ENCODE measurements around the gene ZNHIT6.
A peak's percentile ranks its signal among the peaks of the same experiment; 100 is the strongest.

DNA sequence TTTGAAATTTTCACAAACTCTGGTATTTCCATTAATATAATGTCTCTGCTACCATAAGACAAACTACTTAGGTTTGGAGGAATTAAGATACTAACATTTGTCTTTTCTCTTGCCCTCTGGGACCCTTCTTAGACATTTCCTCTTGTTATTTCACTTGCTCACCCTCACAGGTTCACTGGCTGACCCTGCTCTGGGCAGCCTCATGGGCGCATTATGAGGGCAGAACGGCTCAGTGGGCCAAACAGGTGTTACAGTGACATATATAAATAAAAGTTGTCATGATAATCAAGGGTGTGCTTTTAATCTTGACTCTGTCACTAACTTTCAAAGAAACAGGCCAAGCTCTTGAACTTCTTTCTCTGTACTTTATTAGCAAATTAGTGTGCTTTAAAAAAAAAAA is 46.5 kb downstream of the ZNHIT6 start:
- TF ChIP-seq SRF (IDR thresholded peaks at IDR 0.05; ENCODE audit: low read depth, low read length) (no peak), MAX (IDR thresholded peaks at IDR 0.05) (no peak), HDAC2 (IDR thresholded peaks at IDR 0.05; ENCODE audit: borderline replicate concordance in 1 of 2, low read depth in 2 of 2, low read length in 2 of 2) (no peak), ASH2L (IDR thresholded peaks at IDR 0.05; ENCODE audit: low read length) (no peak), POLR2A (IDR thresholded peaks at IDR 0.05; ENCODE audit: control extremely low read depth in 1 of 2, low read depth in 2 of 2, low read length in 2 of 2) (no peak), GABPA (IDR thresholded peaks at IDR 0.05; ENCODE audit: borderline replicate concordance, insufficient read depth, low read length) (no peak), YY1 (IDR thresholded peaks at IDR 0.05; ENCODE audit: low read depth, low read length) (no peak), MAFK (IDR thresholded peaks at IDR 0.05; ENCODE audit: low read depth, low read length) (no peak), SIN3A (conservative IDR thresholded peaks at IDR 0.05 in 1 of 2, IDR thresholded peaks at IDR 0.05 in 1 of 2; ENCODE audit: low read depth in 1 of 2, low read length in 2 of 2) (no peak), RAD21 (IDR thresholded peaks at IDR 0.05 in 1 of 2, conservative IDR thresholded peaks at IDR 0.05 in 1 of 2; ENCODE audit: low read depth in 2 of 2, low read length in 2 of 2) (peak; percentile 9 to 23; a peak in 1 of 4 replicates), BACH1 (IDR thresholded peaks at IDR 0.05; ENCODE audit: low read length) (no peak)
- TF ChIP-seq, protein P1, sequence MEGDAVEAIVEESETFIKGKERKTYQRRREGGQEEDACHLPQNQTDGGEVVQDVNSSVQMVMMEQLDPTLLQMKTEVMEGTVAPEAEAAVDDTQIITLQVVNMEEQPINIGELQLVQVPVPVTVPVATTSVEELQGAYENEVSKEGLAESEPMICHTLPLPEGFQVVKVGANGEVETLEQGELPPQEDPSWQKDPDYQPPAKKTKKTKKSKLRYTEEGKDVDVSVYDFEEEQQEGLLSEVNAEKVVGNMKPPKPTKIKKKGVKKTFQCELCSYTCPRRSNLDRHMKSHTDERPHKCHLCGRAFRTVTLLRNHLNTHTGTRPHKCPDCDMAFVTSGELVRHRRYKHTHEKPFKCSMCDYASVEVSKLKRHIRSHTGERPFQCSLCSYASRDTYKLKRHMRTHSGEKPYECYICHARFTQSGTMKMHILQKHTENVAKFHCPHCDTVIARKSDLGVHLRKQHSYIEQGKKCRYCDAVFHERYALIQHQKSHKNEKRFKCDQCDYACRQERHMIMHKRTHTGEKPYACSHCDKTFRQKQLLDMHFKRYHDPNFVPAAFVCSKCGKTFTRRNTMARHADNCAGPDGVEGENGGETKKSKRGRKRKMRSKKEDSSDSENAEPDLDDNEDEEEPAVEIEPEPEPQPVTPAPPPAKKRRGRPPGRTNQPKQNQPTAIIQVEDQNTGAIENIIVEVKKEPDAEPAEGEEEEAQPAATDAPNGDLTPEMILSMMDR (IDR thresholded peaks at IDR 0.05; ENCODE audit: control extremely low read depth in 1 of 3, insufficient read depth in 1 of 3, low read depth in 1 of 3, low read length in 3 of 3), result peak; percentile 5 to 23 (median 8); a peak in 3 of 4 replicates
